HG02840 (cell line): Measurements from ENCODE around the gene AKR1C4.

Experiments used
- ATAC-seq: cut with Tn5 transposase; IDR thresholded peaks from one replicate; pipeline ENCODE4 v1.9.1; 2021; ENCODE audit warnings: mild to moderate bottlenecking, moderate library complexity, moderate number of reproducible peaks; ENCODE audit not compliant: unreplicated experiment, low FRiP score

Gene AKR1C4

DNA sequence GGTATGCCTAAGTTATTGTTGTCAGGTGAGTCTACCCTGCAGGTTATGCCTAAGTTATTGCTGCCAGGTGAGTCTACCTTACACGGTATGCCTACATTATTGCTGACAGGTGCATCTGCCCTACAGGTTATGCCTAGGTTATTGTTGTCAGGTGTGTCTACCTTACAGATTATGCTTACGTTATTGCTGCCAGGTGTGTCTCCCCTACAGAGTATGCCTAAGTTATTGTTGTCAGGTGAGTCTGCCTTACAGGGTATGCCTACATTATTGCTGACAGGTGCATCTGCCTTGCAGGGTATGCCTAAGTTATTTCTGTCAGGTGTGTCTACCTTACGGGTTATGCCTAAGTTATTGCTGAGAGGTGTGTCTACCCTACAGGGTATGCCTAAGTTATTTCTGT lies 64.2 kb downstream of the AKR1C4 start:
- no peak for ATAC-seq

DNA sequence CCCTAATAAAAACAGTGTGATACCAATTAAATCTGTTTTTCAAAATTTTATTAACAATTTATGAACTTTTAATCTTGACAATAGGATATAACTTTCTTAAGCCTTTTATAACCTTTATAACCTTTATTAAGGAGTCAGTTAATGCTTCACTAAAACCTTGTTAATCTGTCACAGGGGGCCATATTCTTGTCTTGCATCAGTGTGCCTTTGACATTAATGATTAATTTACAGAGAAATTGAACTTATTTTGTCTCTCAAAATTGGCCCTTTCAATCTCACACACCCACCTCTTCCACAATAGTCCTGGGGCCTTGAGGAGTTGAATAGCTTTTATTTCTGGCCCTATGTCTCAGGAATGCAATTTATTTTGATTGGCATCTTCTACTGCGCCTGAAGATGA lies 68.5 kb downstream of the AKR1C4 start:
- no peak for ATAC-seq

DNA sequence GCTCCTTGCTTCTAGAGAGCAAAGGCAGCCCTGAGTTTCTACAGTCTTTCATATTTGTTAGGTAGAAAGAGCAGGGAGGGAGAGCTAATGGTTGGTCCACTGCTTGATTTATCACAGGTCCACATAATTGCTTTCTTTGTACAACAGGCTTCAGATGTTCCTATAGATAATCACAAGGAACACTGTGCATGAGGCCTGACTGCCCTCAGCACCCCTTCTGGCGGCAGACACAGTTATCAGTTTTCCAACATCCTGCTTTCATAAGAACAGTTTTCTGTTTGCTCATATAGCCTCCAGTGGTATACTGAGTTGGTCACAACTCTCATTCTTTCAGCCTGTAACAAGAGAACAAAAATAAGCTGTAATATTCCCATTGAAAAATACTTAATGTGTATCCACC lies 69.7 kb downstream of the AKR1C4 start:
- no peak for ATAC-seq

DNA sequence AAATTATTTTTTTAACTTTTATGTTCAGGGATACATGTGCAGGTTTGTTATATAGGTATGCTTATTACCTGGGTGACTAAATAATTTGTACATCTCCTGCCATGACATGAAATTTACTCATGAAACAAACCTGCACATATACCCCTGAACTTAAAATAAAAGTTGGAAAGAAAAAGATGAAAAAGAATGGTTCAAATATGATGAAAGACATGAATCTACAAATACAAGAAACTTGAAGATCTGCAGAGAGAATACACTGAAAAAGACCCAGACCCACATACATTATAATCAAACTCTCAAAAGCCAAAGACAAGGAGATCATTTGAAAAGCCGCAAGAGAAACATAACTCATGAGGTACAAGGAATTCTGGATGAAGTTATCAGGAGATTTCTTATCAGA lies 70.2 kb downstream of the AKR1C4 start:
- no peak for ATAC-seq

DNA sequence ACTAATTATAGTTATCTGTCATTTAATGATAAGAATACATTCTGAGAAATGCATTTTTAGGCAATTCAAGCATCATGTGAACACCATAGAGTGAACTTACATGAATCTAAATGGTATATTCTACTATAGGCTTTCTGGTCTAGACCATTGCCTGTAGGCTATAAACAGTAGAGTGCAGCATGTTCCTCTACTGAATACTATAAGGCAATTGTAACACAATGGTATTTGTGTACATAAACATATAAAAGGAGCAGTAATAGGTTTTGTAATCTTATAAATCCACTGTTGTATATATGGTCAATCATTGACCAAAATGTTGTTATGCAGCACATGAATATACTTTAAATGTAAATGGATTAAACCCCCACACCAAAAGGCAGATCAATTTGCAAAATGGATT lies 71.6 kb downstream of the AKR1C4 start:
- no peak for ATAC-seq
